GM12878 (cell line): ENCODE data around the gene BCAT1. TPM values are rescaled to one million over a fixed set of nuclear protein-coding genes. Genes with fewer than 3 reads are reported as not detected.
A peak's percentile ranks its signal among the peaks of the same experiment; 100 is the strongest.

Experiments used
- ATAC-seq: fragments of 200-7000 bp; cut with Tn5 transposase; 3 replicates; pipeline ENCODE4 v1.9.1; 2020; ENCODE audit warnings: mild to moderate bottlenecking, moderate library complexity
- BruUV-seq: library from RNA; stranded (reverse); fragments of 400-500 nt; replicated peaks from 2 replicates; lab custom pipeline; 2021; lab: Mats Ljungman, UMichigan
- CTCF ChIA-PET: fragments of 300-600 bp; sonication (Branson Sonifier 250); formaldehyde crosslinking; extraction: SDS; loops from one replicate; lab custom pipeline; 2021; ENCODE audit warnings: inconsistent platforms; lab: Yijun Ruan, JAX
- POLR2A ChIA-PET: fragments of 350-600 bp; formaldehyde crosslinking; extraction: SDS; loops from one replicate; lab custom pipeline; 2021; ENCODE audit warnings: inconsistent platforms; lab: Charles Lee
- RAD21 ChIA-PET: fragments of 300-600 bp; sonication (Branson Sonifier 250); formaldehyde crosslinking; loops from one replicate; lab custom pipeline; 2023; ENCODE audit warnings: antibody characterized with exemption; ENCODE audit not compliant: unreplicated experiment; lab: Charles Lee
- SMC1A ChIA-PET: fragments of 300-600 bp; sonication (Branson Sonifier 250); formaldehyde crosslinking; loops from one replicate; lab custom pipeline; 2023; ENCODE audit not compliant: unreplicated experiment, uncharacterized antibody; lab: Charles Lee
- DNase-seq: peaks from one replicate; pipeline ENCODE4 v3.0.0-alpha.2; 2011; ENCODE audit warnings: low read depth, low spot score
- FAIRE-seq: peaks from 3 replicates; lab custom pipeline; 2011; peaks lifted over from hg19 to GRCh38; lab: Jason Lieb, UNC
- H2AFZ ChIP-seq: 2 replicates; pipeline ENCODE4 v1.6.0; 2011; ENCODE audit warnings: low read depth, low read length, control low read depth; ENCODE audit not compliant: control insufficient read depth
- H3K27ac ChIP-seq: 2 replicates; pipeline ENCODE4 v1.5.1; 2011; ENCODE audit warnings: control low read depth; ENCODE audit not compliant: control insufficient read depth, insufficient read depth
- H3K27me3 ChIP-seq, 2 experiments: replicated peaks in 1 of 2; 2 replicates each; pipeline versions ENCODE4 v1.6.0 to v1.6.1; 2011; ENCODE audit warnings: low read length in 1 of 2; ENCODE audit not compliant: control insufficient read depth in 2 of 2, insufficient read depth in 2 of 2
- H3K36me3 ChIP-seq, 2 experiments: 2 replicates each; pipeline ENCODE4 v1.5.1; 2011; ENCODE audit warnings: low read length in 1 of 2; ENCODE audit not compliant: control insufficient read depth in 2 of 2, insufficient read depth in 2 of 2
- H3K4me1 ChIP-seq: 2 replicates; pipeline ENCODE4 v1.6.1; 2011; ENCODE audit warnings: mild to moderate bottlenecking, low read length, moderate library complexity, mixed read lengths; ENCODE audit not compliant: control insufficient read depth, insufficient read depth
- H3K4me2 ChIP-seq: 2 replicates; pipeline ENCODE4 v1.6.0; 2011; ENCODE audit warnings: control low read depth; ENCODE audit not compliant: control insufficient read depth, insufficient read depth
- H3K4me3 ChIP-seq: fragments of 200-600 bp; sonication (generic); 2 replicates; pipeline ENCODE4 v1.5.1; 2016
- H3K79me2 ChIP-seq: 2 replicates; pipeline ENCODE4 v1.6.0; 2011; ENCODE audit warnings: low read length; ENCODE audit not compliant: control insufficient read depth, insufficient read depth
- H3K9ac ChIP-seq: 2 replicates; pipeline ENCODE4 v1.8.0; 2011; ENCODE audit warnings: low read length, control low read depth, mixed read lengths; ENCODE audit not compliant: control insufficient read depth, insufficient read depth
- H3K9me3 ChIP-seq: replicated peaks from 3 replicates; pipeline ENCODE4 v1.5.1; 2011; ENCODE audit warnings: mild to moderate bottlenecking, low read length; ENCODE audit not compliant: control insufficient read depth, insufficient read depth
- H4K20me1 ChIP-seq: 2 replicates; pipeline ENCODE4 v1.6.0; 2011; ENCODE audit not compliant: control insufficient read depth, insufficient read depth
- ASH2L ChIP-seq: fragments of 300-600, 200-600 bp; sonication (generic); IDR thresholded peaks from 2 replicates; pipeline ENCODE4 v1.6.1; 2017; ENCODE audit warnings: low read depth, mild to moderate bottlenecking, borderline replicate concordance
- EED ChIP-seq: sonication (generic); IDR thresholded peaks from 2 replicates; pipeline ENCODE4 v1.6.1; 2016; ENCODE audit warnings: antibody characterized with exemption, low read depth
- FOS ChIP-seq: IDR thresholded peaks from 3 replicates; pipeline ENCODE4 v1.6.1; 2011; ENCODE audit warnings: borderline replicate concordance; ENCODE audit not compliant: insufficient read length; ENCODE audit errors: extremely low read depth
- NFXL1 ChIP-seq: fragments of 450-650 bp; IDR thresholded peaks from 2 replicates; pipeline ENCODE4 v1.6.1; 2017; ENCODE audit warnings: antibody characterized with exemption, mild to moderate bottlenecking, borderline replicate concordance
- POLR2A ChIP-seq: IDR thresholded peaks from 2 replicates; pipeline ENCODE4 v1.6.1; 2011; ENCODE audit warnings: low read depth, mild to moderate bottlenecking, low read length
- RBBP5 ChIP-seq: fragments of 200-600 bp; sonication (generic); conservative IDR thresholded peaks from 2 replicates; pipeline ENCODE4 v1.6.1; 2016
- REST ChIP-seq: IDR thresholded peaks from 2 replicates; pipeline ENCODE4 v1.6.1; 2012; ENCODE audit warnings: mild to moderate bottlenecking, low read depth, low read length
- SMARCA5 ChIP-seq: fragments of 450-650 bp; IDR thresholded peaks from 2 replicates; pipeline ENCODE4 v1.6.1; 2017; ENCODE audit warnings: mild to moderate bottlenecking
- SMC3 ChIP-seq: IDR thresholded peaks from 2 replicates; pipeline ENCODE4 v1.6.1; 2011; ENCODE audit warnings: low read length, improper control_type of control experiment, borderline replicate concordance
- SRF ChIP-seq, 2 experiments: IDR thresholded peaks; 2 replicates each; pipeline ENCODE4 v1.6.1; 2011; ENCODE audit warnings: low read depth in 2 of 2, low read length in 2 of 2, mild to moderate bottlenecking in 1 of 2, moderate library complexity in 1 of 2
- WRNIP1 ChIP-seq: IDR thresholded peaks from 2 replicates; pipeline ENCODE4 v1.6.1; 2011; ENCODE audit warnings: low read depth, low read length, improper control_type of control experiment, borderline replicate concordance
- ZNF274 ChIP-seq: IDR thresholded peaks from one replicate; pipeline ENCODE4 v1.8.0; 2011; ENCODE audit not compliant: insufficient read length, insufficient read depth
- WGBS: methylation state at CpG from one replicate; pipeline ENCODE4 v1.1.6; 2016; ENCODE audit warnings: low lambda C conversion rate; ENCODE audit not compliant: insufficient replicate concordance, insufficient coverage; ENCODE audit errors: missing lambda C conversion rate; 5-methylcytosine and 5-hydroxymethylcytosine counted together
- in situ Hi-C: fragments of 300-500 bp; cut with MboI; formaldehyde crosslinking; loops from 9 replicates; pipeline ENCODE4 v1.14.3; 2018; ENCODE audit warnings: mixed read lengths
- intact Hi-C: fragments of 100-400 bp; cut with micrococcal nuclease; formaldehyde crosslinking; loops from one replicate; pipeline ENCODE4 v1.14.2; 2022; ENCODE audit not compliant: unreplicated experiment
- polyA plus RNA-seq, 11 experiments: library from polyadenylated mRNA; depleted of rRNA in 4 of 11; unstranded in 6 of 11; stranded (reverse) in 5 of 11; fragments of >200 nt; fragmentation: Nextera tagmentation in 4 of 11; fragmentation: Illumina TruSeq in 1 of 11; extraction: Ambion mirVana in 4 of 11; extraction: Trizol in 1 of 11; gene quantifications; 1 replicate in 1 of 11; 2 replicates in 10 of 11; pipeline versions ENCODE4 v1.2.1 to v1.2.3, GENCODE V29; 2011 to 2016; ENCODE audit warnings: inconsistent platforms in 2 of 11, missing spikeins in 2 of 11, low read depth in 1 of 11
- total RNA-seq, 4 experiments: library from RNA; depleted of rRNA in 3 of 4; stranded (reverse); fragments of >200 nt in 3 of 4; fragmentation: Illumina TruSeq in 1 of 4; extraction: Trizol in 1 of 4; gene quantifications; 2 replicates each; pipeline versions ENCODE4 v1.2.1 to v1.2.3, GENCODE V29; 2013 to 2021
- TF ChIP-seq, protein P1 (sequence below): IDR thresholded peaks from 2 replicates; pipeline ENCODE4 v1.6.1; 2011; ENCODE audit warnings: mild to moderate bottlenecking, low read depth, low read length, moderate library complexity; ENCODE audit not compliant: insufficient replicate concordance

BCAT1 gene
- total and polyA plus RNA-seq, 10 of the 15 experiments (the other 5 are each of a cell fraction or from before 2014, with no cell fraction given), result 26.2 to 187 (median 81.9) TPM

DNA sequence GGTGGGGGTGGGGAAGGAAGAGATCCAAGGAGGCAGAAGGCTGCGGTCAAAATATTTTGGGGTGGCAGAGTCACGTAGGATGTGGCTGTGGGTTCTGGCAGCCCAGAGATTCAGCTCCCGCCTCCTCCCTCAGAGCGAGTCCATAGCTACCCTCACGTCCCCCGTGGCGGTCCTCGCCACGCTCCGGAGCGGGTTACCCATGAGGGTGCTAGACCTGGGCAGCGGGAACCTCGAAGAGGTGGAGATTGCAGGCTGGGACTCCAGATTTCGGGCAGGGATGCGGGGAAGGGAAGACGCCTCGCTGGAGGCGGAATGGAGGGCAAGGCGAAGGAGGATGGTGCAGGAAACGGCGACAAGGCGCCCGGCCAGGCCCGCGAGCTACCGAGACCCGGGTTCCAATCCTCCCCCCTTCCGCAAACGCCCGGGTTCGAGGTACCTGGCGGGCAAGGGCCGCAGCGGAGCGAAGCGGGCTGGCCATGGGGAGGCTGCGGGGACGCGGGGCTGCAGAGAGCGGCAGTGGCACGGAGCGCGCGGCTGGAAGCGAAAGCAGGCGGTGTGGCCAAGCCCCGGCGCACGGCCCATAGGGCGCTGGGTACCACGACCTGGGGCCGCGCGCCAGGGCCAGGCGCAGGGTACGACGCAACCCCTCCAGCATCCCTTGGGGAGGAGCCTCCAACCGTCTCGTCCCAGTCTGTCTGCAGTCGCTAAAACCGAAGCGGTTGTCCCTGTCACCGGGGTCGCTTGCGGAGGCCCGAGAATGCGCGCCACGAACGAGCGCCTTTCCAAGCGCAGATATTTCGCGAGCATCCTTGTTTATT is 46.2 kb downstream of the BCAT1 start (continued):
- TF ChIP-seq POLR2A (peak; percentile 39; the same call in 1 of the 2 replicates), EED (0 out of 2 replicates have a peak, but pooled peaks have one; percentile 15), ASH2L (peak; percentile 21; the same call in 1 of the 2 replicates)

DNA sequence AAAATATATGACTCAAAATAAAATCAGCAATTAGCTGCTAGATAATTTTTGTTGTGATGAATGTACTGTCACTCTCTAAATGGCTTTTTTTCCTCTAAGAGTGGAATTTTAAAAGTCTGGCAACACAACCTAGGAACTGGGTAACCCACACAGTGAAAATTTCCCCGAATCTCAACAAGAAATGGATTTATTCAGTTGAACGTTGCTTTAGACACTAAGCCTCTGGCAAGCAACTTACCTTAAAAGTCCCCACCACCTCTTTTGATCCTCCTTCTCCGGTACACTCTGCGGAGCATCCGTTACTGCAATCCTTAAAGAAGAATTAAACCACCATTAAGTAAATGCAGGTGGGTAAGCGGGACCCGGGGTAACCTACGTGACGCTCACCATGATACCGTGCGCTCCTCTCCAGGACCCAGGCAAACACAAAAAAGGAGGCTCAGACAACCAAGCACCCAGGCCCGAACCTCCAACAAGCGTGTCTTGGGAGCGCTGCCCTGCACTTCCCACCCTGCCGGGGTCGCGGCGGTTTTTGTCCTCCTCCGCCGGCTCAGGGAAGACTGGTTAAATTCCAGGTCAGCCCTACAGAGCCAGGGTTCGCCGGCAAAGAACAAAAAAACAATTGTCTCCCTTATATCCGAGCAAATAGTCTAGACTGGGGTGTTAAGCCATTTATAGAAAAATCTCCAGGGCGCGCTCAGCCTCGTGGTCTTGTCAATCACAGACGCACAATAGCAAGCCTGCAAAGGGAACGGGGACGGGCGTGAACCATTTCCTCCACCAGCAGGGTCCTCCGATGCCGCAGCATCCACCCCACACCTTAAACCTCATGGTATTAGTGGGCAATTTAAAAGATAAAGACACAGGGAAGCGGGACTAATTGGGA is 47.1 kb downstream of the BCAT1 start:
- peak overlapping the region; percentile 83 for H2AFZ ChIP-seq
- peaks cover 20% of the 10 kb centered on the region for H3K4me1 ChIP-seq
- H3K27ac ChIP-seq, result peak overlapping the region; percentile 48; the same call in 1 of the 2 replicates
- no peak overlapping the region; the same call in 1 of the 2 replicates for H3K9ac ChIP-seq
- no peak for FAIRE-seq
- intact Hi-C loops, result loop anchor here (2.0 kb wide), 2 partner anchors 49 kb away; no protein-coding TSS in a partner anchor
- no peaks in the 10 kb centered on the region for H4K20me1 ChIP-seq
- H3K4me3 ChIP-seq, result peak overlapping the region; percentile 89
- POLR2A ChIA-PET, result interaction anchor here (1.0 to 1.5 kb wide), 4 partner anchors 44 to 64 kb away, joined by 3 to 6 read pairs (median 4); no protein-coding TSS in a partner anchor
- CTCF ChIA-PET, result interaction anchor here (0.7 to 1.9 kb wide), 6 partner anchors 11 to 90 kb away, joined by 3 to 8 read pairs (median 4); partner anchors contain the start of gene BCAT1
- H3K36me3 ChIP-seq, result 0 out of 4 replicates have a peak, but pooled peaks cover 0 to 3% of the 10 kb centered on the region in 2 experiments
- peak overlapping the region; percentile 69 for H3K4me2 ChIP-seq
- DNase-seq, result no peak
- WGBS, result 90% methylated on average over 33 of the region's 33 CpGs
- in situ Hi-C loops, result no loop called here
- SMC1A ChIA-PET, result interaction anchor here (0.6 to 1.6 kb wide), 16 partner anchors 7 to 347 kb away, joined by 3 to 18 read pairs (median 3); no protein-coding TSS in a partner anchor
- H3K79me2 ChIP-seq, result peaks cover 16% of the 10 kb centered on the region
- ATAC-seq, result peak; percentile 16
- RAD21 ChIA-PET, result interaction anchor here (0.7 to 1.6 kb wide), 7 partner anchors 39 to 62 kb away, joined by 3 to 6 read pairs (median 4); partner anchors contain the start of gene BCAT1
- TSS peak; percentile 71 for BruUV-seq
- H3K27me3 ChIP-seq, result no peaks in the 10 kb centered on the region
- H3K9me3 ChIP-seq, result no peaks in the 10 kb centered on the region
- no peak for TF ChIP-seq RBBP5
- TF ChIP-seq WRNIP1, result no peak
- TF ChIP-seq ZNF274, result no peak
- TF ChIP-seq SMC3, result no peak
- no peak for TF ChIP-seq SRF (IDR thresholded peaks at IDR 0.05; ENCODE audit: low read depth in 2 of 2, low read length in 2 of 2)
- TF ChIP-seq FOS, result no peak
- TF ChIP-seq NFXL1, result no peak
- no peak for TF ChIP-seq SMARCA5
- no peak for TF ChIP-seq REST
- TF ChIP-seq, protein P1, sequence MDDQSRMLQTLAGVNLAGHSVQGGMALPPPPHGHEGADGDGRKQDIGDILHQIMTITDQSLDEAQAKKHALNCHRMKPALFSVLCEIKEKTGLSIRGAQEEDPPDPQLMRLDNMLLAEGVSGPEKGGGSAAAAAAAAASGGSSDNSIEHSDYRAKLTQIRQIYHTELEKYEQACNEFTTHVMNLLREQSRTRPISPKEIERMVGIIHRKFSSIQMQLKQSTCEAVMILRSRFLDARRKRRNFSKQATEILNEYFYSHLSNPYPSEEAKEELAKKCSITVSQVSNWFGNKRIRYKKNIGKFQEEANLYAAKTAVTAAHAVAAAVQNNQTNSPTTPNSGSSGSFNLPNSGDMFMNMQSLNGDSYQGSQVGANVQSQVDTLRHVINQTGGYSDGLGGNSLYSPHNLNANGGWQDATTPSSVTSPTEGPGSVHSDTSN, result peak; percentile 43
